T-cell (primary cell): ENCODE results near the gene GPR32. TPM values are rescaled to one million over a fixed set of nuclear protein-coding genes. Genes with fewer than 3 reads are reported as not detected.

ENCODE experiments used
- ATAC-seq, 4 experiments: fragments of 200-7000 bp in 3 of 4; fragments of 150-1000 bp in 1 of 4; cut with Tn5 transposase; replicated peaks in 1 of 4; 1 replicate in 3 of 4; 2 replicates in 1 of 4; pipeline ENCODE4 v1.10.0; 2021; ENCODE audit warnings: moderate library complexity in 3 of 4, mild to moderate bottlenecking in 2 of 4, moderate number of reproducible peaks in 1 of 4
- CTCF ChIA-PET, 2 donors: fragments of 300-600 bp; sonication (Branson Sonifier 250); formaldehyde crosslinking; loops; one replicate each; lab custom pipeline; 2022; ENCODE audit warnings: antibody characterized with exemption in 2 of 2; lab: Charles Lee
- POLR2A ChIA-PET, 2 donors: fragments of 300-600 bp; sonication (Branson Sonifier 250); formaldehyde crosslinking; loops; one replicate each; lab custom pipeline; 2022; ENCODE audit warnings: antibody characterized with exemption in 2 of 2; lab: Charles Lee
- DNase-seq, 35 experiments: peaks; one replicate each; pipeline versions ENCODE4 v3.0.0 to v3.0.0-alpha.2; 2013 to 2023
- H3K27ac ChIP-seq: one replicate; pipeline ENCODE4 v1.5.1; 2013; ENCODE audit warnings: low read length
- H3K27me3 ChIP-seq, 2 experiments: replicated peaks in 1 of 2; 1 replicate in 1 of 2; 2 replicates in 1 of 2; pipeline versions ENCODE4 v1.6.1 to v1.7.0; 2013; ENCODE audit warnings: low read length in 1 of 2, mixed read lengths in 1 of 2; ENCODE audit not compliant: control insufficient read depth in 2 of 2, insufficient read depth in 2 of 2; ENCODE audit errors: extremely low read depth in 1 of 2
- H3K36me3 ChIP-seq, 2 donors: 1 replicate in 1 of 2; 2 replicates in 1 of 2; pipeline versions ENCODE4 v1.6.1 to v1.7.0; 2013; ENCODE audit warnings: low read length in 1 of 2; ENCODE audit not compliant: control insufficient read depth in 2 of 2, insufficient read depth in 1 of 2; ENCODE audit errors: extremely low read depth in 1 of 2
- H3K4me1 ChIP-seq, 2 experiments: 1 replicate in 1 of 2; 2 replicates in 1 of 2; pipeline versions ENCODE4 v1.6.1 to v1.7.0; 2013; ENCODE audit warnings: low read length in 2 of 2, mixed read lengths in 1 of 2; ENCODE audit not compliant: insufficient read depth in 2 of 2, control insufficient read depth in 1 of 2; ENCODE audit errors: extremely low read depth in 1 of 2
- H3K4me3 ChIP-seq, 2 donors: 1 replicate in 1 of 2; 2 replicates in 1 of 2; pipeline versions ENCODE4 v1.5.1 to v1.7.0; 2013; ENCODE audit warnings: mild to moderate bottlenecking in 2 of 2, low read length in 1 of 2, moderate library complexity in 1 of 2; ENCODE audit not compliant: control insufficient read depth in 1 of 2; ENCODE audit errors: extremely low read depth in 1 of 2
- H3K9me3 ChIP-seq: 2 replicates; pipeline ENCODE4 v1.7.0; 2013
- H3K27ac Mint-ChIP-seq, 2 donors: one replicate each; pipeline ENCODE4 v1.8.0; 2020 to 2021; ENCODE audit warnings: mild to moderate bottlenecking in 2 of 2, mixed read lengths in 2 of 2
- H3K27me3 Mint-ChIP-seq, 2 donors: one replicate each; pipeline ENCODE4 v1.8.0; 2021 to 2022; ENCODE audit warnings: mixed read lengths in 2 of 2
- H3K36me3 Mint-ChIP-seq: one replicate; pipeline ENCODE4 v1.8.0; 2021; ENCODE audit warnings: mixed read lengths
- H3K4me1 Mint-ChIP-seq, 3 donors: one replicate each; pipeline ENCODE4 v1.8.0; 2020 to 2022; ENCODE audit warnings: mixed read lengths in 3 of 3, mild to moderate bottlenecking in 1 of 3
- H3K4me3 Mint-ChIP-seq, 3 donors: one replicate each; pipeline ENCODE4 v1.8.0; 2020 to 2022; ENCODE audit warnings: mild to moderate bottlenecking in 3 of 3, mixed read lengths in 3 of 3, moderate library complexity in 3 of 3
- H3K9me3 Mint-ChIP-seq, 3 donors: one replicate each; pipeline ENCODE4 v1.8.0; 2020 to 2022; ENCODE audit warnings: mixed read lengths in 3 of 3
- WGBS: methylation state at CpG from one replicate; pipeline ENCODE4 v1.1.5; 2013; ENCODE audit warnings: missing lambda C conversion rate; ENCODE audit not compliant: insufficient coverage; 5-methylcytosine and 5-hydroxymethylcytosine counted together
- total RNA-seq, 35 experiments: library from RNA in 6 of 35; stranded (reverse) in 6 of 35; fragments of 120-200 nt in 1 of 35; gene quantifications; one replicate each; pipeline versions ENCODE4 v1.2.1 to v1.2.4 and lab custom pipeline; 2013 to 2026

GPR32 gene
- total RNA-seq, 5 donors from 2014 or later (not counting 1 experiment from before 2014, with no cell fraction given) = not detected

GRCh38 chr19:50723735-50724521 is 46.3 kb upstream of the GPR32 start:
- ATAC-seq = no peak
- Histone ChIP-seq H3K27me3 (peaks cover 4 to 86% of the 10 kb centered on the region in 2 experiments), H3K4me3 (peak overlapping the region in 1 of 2 donors; percentile 67), H3K4me1 (peaks cover 2 to 47% of the 10 kb centered on the region in 2 experiments), H3K36me3 (no peaks in the 10 kb centered on the region), H3K27ac (no peak overlapping the region), H3K9me3 (no peaks in the 10 kb centered on the region)
- no peaks in the 10 kb centered on the region for H3K36me3 Mint-ChIP-seq
- DNase-seq = no peak
- 4% methylated on average over 23 of the region's 31 CpGs for WGBS
- CTCF ChIA-PET = interaction anchor here in 1 of 2 donors (0.6 kb wide), 1 partner anchor 1649 kb away, joined by 3 read pairs; no protein-coding TSS in a partner anchor
- H3K27ac Mint-ChIP-seq = no peak overlapping the region
- peaks cover 32 to 74% of the 10 kb centered on the region in 2 donors for H3K27me3 Mint-ChIP-seq
- POLR2A ChIA-PET = no interaction called here
- H3K4me1 Mint-ChIP-seq = peaks cover 29 to 31% (median 30%) of the 10 kb centered on the region in 3 donors
- peak overlapping the region; percentile 47 to 83 (median 79) for H3K4me3 Mint-ChIP-seq
- no peaks in the 10 kb centered on the region for H3K9me3 Mint-ChIP-seq

GRCh38 chr19:50724522-50725217 is 45.6 kb upstream of the GPR32 start:
- ChIA-PET POLR2A (no interaction called here), CTCF (interaction anchor here in 1 of 2 donors (0.6 to 1.0 kb wide), 8 partner anchors 11 to 1650 kb away, joined by 3 to 9 read pairs (median 5); partner anchors contain the start of gene KCNC3)
- no peaks in the 10 kb centered on the region for H3K9me3 ChIP-seq
- DNase-seq (peak; percentile 79 to 96 (median 92)), ATAC-seq (peak; percentile 83 to 88 (median 86))
- peaks cover 2 to 45% of the 10 kb centered on the region in 2 experiments for H3K4me1 ChIP-seq
- Mint-ChIP-seq H3K36me3 (no peaks in the 10 kb centered on the region), H3K27me3 (peaks cover 36 to 74% of the 10 kb centered on the region in 2 donors), H3K4me1 (peaks cover 29 to 31% (median 30%) of the 10 kb centered on the region in 3 donors), H3K4me3 (peak overlapping the region; percentile 68 to 83 (median 79)), H3K9me3 (no peaks in the 10 kb centered on the region), H3K27ac (peak overlapping the region in 1 of 2 donors; percentile 69)
- H3K36me3 ChIP-seq = no peaks in the 10 kb centered on the region
- H3K27me3 ChIP-seq = peaks cover 4 to 83% of the 10 kb centered on the region in 2 experiments
- no peak overlapping the region for H3K27ac ChIP-seq
- peak overlapping the region; percentile 48 to 67 for H3K4me3 ChIP-seq
- WGBS = 2% methylated on average over 61 of the region's 65 CpGs

DNA sequence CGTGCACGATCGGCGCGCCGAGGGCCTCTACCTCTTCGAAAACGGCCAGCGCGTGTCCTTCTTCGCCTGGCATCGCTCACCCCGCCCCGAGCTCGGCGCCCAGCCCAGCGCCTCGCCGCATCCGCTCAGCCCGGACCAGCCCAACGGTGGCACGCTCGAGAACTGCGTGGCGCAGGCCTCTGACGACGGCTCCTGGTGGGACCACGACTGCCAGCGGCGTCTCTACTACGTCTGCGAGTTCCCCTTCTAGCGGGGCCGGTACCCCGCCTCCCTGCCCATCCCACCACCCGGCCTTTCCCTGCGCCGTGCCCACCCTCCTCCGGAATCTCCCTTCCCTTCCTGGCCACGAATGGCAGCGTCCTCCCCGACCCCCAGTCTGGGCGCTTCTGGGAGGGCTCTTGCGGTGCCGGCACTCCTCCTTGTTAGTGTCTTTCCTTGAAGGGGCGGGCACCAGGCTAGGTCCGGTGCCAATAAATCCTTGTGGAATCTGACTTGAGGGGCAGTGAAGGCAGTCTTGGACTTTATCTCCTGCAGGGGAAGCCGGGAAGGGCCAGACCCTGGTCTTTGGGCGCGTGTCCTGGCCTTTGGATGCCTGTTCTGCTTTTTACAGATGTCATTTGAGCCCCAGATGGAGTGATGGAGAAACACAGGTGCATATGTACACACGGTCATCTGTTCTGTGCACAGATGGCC is 44.9 kb upstream of the GPR32 start:
- peaks cover 31 to 71% of the 10 kb centered on the region in 2 donors for H3K27me3 Mint-ChIP-seq
- Histone ChIP-seq H3K36me3 (no peaks in the 10 kb centered on the region), H3K27me3 (peaks cover 4 to 78% of the 10 kb centered on the region in 2 experiments), H3K4me3 (peak overlapping the region; percentile 48 to 63), H3K27ac (peak overlapping the region; percentile 59), H3K4me1 (peaks cover 2 to 45% of the 10 kb centered on the region in 2 experiments), H3K9me3 (no peaks in the 10 kb centered on the region)
- CTCF ChIA-PET = interaction anchor here in 1 of 2 donors (0.6 to 1.0 kb wide), 7 partner anchors 12 to 415 kb away, joined by 3 to 9 read pairs (median 5); partner anchors contain the start of gene KCNC3
- POLR2A ChIA-PET = no interaction called here
- peak overlapping the region in 1 of 2 donors; percentile 68 for H3K27ac Mint-ChIP-seq
- peaks cover 24 to 26% (median 25%) of the 10 kb centered on the region in 3 donors for H3K4me1 Mint-ChIP-seq
- peak overlapping the region; percentile 67 to 83 (median 72) for H3K4me3 Mint-ChIP-seq
- WGBS = 4% methylated on average over 41 of the region's 52 CpGs
- peak; percentile 53 to 66 (median 62) for ATAC-seq
- peak in 1 of 35 experiments; percentile 51 for DNase-seq
- H3K9me3 Mint-ChIP-seq = no peaks in the 10 kb centered on the region
- no peaks in the 10 kb centered on the region for H3K36me3 Mint-ChIP-seq

DNA sequence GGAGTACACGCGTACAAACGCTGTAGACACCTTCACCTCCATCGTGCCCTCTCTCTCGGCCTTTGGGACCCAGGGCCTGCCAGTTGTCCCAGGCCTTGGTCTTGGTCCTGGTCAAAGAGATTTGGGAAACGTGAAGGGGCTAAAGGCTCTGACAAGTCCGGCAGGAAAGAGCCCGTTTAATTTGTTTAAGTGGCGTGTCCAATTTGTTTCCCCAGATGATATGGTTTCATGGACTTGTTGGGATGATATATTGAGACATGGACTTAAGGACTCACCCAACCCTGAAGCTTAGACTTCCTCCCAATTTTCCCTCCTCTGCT is 44.4 kb upstream of the GPR32 start:
- peaks cover 0 to 76% of the 10 kb centered on the region in 2 experiments for H3K27me3 ChIP-seq
- no peaks in the 10 kb centered on the region for H3K9me3 ChIP-seq
- WGBS = 84% methylated on average over 7 of the region's 9 CpGs
- H3K4me1 ChIP-seq = peaks cover 2 to 45% of the 10 kb centered on the region in 2 experiments
- ChIA-PET CTCF (no interaction called here), POLR2A (no interaction called here)
- ATAC-seq (no peak), DNase-seq (no peak)
- peak overlapping the region; percentile 48 to 63 for H3K4me3 ChIP-seq
- peaks cover 26 to 70% of the 10 kb centered on the region in 2 donors for H3K27me3 Mint-ChIP-seq
- H3K27ac ChIP-seq = peak overlapping the region; percentile 59
- peaks cover 19 to 22% (median 20%) of the 10 kb centered on the region in 3 donors for H3K4me1 Mint-ChIP-seq
- no peaks in the 10 kb centered on the region for H3K36me3 ChIP-seq
- peak overlapping the region in 1 of 2 donors; percentile 68 for H3K27ac Mint-ChIP-seq
- no peaks in the 10 kb centered on the region for H3K36me3 Mint-ChIP-seq
- H3K9me3 Mint-ChIP-seq = no peaks in the 10 kb centered on the region
- peak overlapping the region; percentile 28 to 83 (median 72) for H3K4me3 Mint-ChIP-seq

DNA sequence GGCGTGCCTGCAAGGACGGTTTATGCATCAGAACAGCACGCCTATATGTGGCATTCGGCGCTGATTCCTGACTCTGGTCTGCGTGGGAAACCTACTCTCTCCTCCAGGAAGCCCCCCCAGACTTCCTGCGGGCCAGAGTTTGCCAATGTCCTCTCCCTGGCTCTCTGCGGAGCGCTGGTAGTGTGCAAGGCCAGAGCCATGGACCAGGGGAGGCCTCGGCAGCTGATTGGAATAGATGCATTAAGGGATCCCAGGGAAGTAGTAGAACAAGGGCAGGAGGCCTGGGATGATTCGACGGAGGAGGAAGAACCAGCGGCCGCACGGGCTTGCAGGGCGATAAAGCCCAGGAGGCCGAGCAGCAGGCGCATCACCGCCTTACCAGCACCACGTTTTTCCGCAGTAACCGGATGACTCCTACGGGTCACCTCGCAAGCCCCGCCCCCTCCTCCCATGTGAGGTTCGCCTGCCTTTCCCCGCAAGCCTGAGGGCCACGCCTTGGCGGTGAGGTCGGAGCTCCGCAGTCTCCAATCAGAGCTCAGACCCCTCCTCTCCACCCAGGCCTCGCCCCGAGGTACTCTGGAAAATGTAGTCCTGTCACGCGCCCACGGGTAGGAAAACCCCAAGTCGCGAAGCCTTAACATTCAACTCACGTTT is 42.1 kb upstream of the GPR32 start:
- Histone ChIP-seq H3K4me1 (peaks cover 2 to 45% of the 10 kb centered on the region in 2 experiments), H3K9me3 (no peaks in the 10 kb centered on the region), H3K4me3 (peak overlapping the region in 1 of 2 donors; percentile 46), H3K27ac (no peak overlapping the region), H3K36me3 (no peaks in the 10 kb centered on the region), H3K27me3 (peaks cover 0 to 61% of the 10 kb centered on the region in 2 experiments)
- peak; percentile 21 to 59 (median 35) for ATAC-seq
- H3K4me3 Mint-ChIP-seq = peak overlapping the region in 2 of 3 donors; percentile 28 to 83
- no peaks in the 10 kb centered on the region for H3K36me3 Mint-ChIP-seq
- peak in 34 of 35 experiments; percentile 28 to 79 (median 59) for DNase-seq
- no peaks in the 10 kb centered on the region for H3K9me3 Mint-ChIP-seq
- H3K27ac Mint-ChIP-seq = peak overlapping the region in 1 of 2 donors; percentile 52
- WGBS = 31% methylated on average over 23 of the region's 39 CpGs
- H3K27me3 Mint-ChIP-seq = peaks cover 12 to 61% of the 10 kb centered on the region in 2 donors
- ChIA-PET CTCF (no interaction called here), POLR2A (no interaction called here)
- H3K4me1 Mint-ChIP-seq = peaks cover 19 to 20% (median 19%) of the 10 kb centered on the region in 3 donors
